Upper lobe of right lung (tissue), 1 donor: ENCODE results near the gene SLC9A9. TPM values are rescaled to one million over a fixed set of nuclear protein-coding genes. Genes with fewer than 3 reads are reported as not detected.

Experiments
- ATAC-seq: fragments of 200-7000 bp; cut with Tn5 transposase; one replicate; pipeline ENCODE4 v1.9.1; 2020; ENCODE audit warnings: mild to moderate bottlenecking, moderate library complexity
- DNase-seq: peaks from one replicate; pipeline ENCODE4 v3.0.0-alpha.2; 2020
- H3K27ac ChIP-seq: fragments of 200-600 bp; one replicate; pipeline ENCODE4 v1.8.0; 2022
- H3K27me3 ChIP-seq: fragments of 200-600 bp; one replicate; pipeline ENCODE4 v1.8.0; 2022; ENCODE audit warnings: mild to moderate bottlenecking
- H3K36me3 ChIP-seq: fragments of 200-600 bp; one replicate; pipeline ENCODE4 v1.8.0; 2022
- H3K4me1 ChIP-seq: fragments of 200-600 bp; one replicate; pipeline ENCODE4 v1.8.0; 2022
- H3K4me3 ChIP-seq: fragments of 200-600 bp; one replicate; pipeline ENCODE4 v1.8.0; 2022; ENCODE audit warnings: mild to moderate bottlenecking
- H3K9me3 ChIP-seq: fragments of 200-600 bp; one replicate; pipeline ENCODE4 v1.8.0; 2022
- intact Hi-C: fragments of 100-400 bp; cut with DNase I; formaldehyde crosslinking; loops from one replicate; pipeline ENCODE4 v1.11.0; 2022
- total RNA-seq: library from RNA; stranded (reverse); fragmentation: NEBNext Ultra II Directional; extraction: Animal tissue kit (Norgen Biotek cat#: 25700); gene quantifications from one replicate; pipeline ENCODE4 v1.2.1, GENCODE V29; 2021
- TF ChIP-seq, protein P1 (sequence below): fragments of 200-600 bp; IDR thresholded peaks from one replicate; pipeline ENCODE4 v1.8.0; 2022; ENCODE audit warnings: antibody characterized with exemption
- donor health status: DM: no; HTN: yes; CAD: no; lungs with severe emphysema.

SLC9A9 gene
- total RNA-seq, 1 donor from 2014 or later: 13.3 TPM

DNA sequence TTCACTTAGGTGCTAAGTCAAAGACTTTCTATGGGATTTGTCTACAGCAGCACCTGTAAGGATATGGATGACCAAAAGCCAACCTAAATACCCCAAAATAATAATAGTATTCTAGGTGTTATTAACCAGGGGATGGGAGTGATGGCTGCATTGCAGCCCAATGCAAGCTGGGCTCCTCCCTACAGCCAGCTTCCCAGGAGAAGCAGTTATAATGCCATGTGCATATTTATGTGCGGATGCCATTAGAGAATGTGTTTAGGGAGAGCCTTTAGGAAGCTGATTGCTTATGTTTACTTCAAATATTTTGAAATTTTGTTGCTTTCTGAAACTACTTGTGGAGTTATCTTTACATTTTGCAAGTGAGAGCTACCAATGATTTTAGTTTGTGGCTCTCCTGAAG is 491.4 kb downstream of the SLC9A9 start:
- intact Hi-C loops: no loop called here
- H3K4me1 ChIP-seq: no peaks in the 10 kb centered on the region
- TF ChIP-seq, protein P1, sequence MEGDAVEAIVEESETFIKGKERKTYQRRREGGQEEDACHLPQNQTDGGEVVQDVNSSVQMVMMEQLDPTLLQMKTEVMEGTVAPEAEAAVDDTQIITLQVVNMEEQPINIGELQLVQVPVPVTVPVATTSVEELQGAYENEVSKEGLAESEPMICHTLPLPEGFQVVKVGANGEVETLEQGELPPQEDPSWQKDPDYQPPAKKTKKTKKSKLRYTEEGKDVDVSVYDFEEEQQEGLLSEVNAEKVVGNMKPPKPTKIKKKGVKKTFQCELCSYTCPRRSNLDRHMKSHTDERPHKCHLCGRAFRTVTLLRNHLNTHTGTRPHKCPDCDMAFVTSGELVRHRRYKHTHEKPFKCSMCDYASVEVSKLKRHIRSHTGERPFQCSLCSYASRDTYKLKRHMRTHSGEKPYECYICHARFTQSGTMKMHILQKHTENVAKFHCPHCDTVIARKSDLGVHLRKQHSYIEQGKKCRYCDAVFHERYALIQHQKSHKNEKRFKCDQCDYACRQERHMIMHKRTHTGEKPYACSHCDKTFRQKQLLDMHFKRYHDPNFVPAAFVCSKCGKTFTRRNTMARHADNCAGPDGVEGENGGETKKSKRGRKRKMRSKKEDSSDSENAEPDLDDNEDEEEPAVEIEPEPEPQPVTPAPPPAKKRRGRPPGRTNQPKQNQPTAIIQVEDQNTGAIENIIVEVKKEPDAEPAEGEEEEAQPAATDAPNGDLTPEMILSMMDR: no peak
- DNase-seq: no peak
- ATAC-seq: no peak
- no peaks in the 10 kb centered on the region for H3K27me3 ChIP-seq
- H3K36me3 ChIP-seq: no peaks in the 10 kb centered on the region
- no peak overlapping the region for H3K27ac ChIP-seq
- no peaks in the 10 kb centered on the region for H3K9me3 ChIP-seq
- no peak overlapping the region for H3K4me3 ChIP-seq

GRCh38 chr3:143354342-143354741 is 493.9 kb downstream of the SLC9A9 start:
- no peak for ATAC-seq
- no peak for DNase-seq
- Histone ChIP-seq H3K27ac (no peak overlapping the region), H3K36me3 (no peaks in the 10 kb centered on the region), H3K27me3 (no peaks in the 10 kb centered on the region), H3K9me3 (no peaks in the 10 kb centered on the region), H3K4me3 (no peak overlapping the region), H3K4me1 (no peaks in the 10 kb centered on the region)
- intact Hi-C loops: no loop called here
- TF ChIP-seq, protein P1: no peak

DNA sequence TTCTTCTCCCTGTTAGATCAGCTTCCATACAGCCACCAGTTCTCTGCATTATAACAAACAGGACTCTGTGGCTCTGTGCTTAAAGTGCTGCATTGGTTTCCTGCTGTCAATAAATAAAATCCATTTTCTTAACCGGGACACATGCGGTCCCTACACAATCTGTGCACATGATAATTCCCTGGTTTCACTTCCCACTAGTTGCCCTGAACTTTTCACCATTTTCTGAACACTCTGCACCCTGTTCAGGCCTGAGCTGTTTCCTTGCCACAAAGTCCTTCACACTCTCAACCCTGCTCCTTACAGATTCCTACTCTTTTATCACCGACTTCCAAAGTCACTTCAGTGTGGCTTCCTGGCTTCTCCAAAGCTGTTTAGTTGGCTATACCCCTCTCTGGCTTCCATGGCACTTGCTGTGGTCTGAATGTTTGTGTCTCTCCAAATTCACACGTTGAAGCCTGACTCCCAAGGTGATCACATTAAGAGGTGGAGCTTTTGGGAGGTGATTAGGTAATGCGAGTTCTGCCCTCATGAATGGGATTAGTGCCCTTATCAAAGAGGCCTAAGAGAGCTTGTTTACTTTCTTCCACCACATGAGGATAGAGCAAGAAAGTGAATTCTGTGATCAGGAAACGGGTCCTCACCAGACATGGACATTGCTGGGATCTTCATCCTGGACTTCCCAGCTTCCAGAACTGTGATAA is 495.3 kb downstream of the SLC9A9 start:
- Histone ChIP-seq H3K27ac (no peak overlapping the region), H3K4me3 (no peak overlapping the region), H3K36me3 (no peaks in the 10 kb centered on the region), H3K4me1 (no peaks in the 10 kb centered on the region), H3K9me3 (no peaks in the 10 kb centered on the region), H3K27me3 (no peaks in the 10 kb centered on the region)
- DNase-seq: no peak
- peak; percentile 87 for ATAC-seq
- intact Hi-C loops: no loop called here
- TF ChIP-seq, protein P1: no peak

- Histone ChIP-seq H3K36me3 (no peaks in the 10 kb centered on the region), H3K9me3 (no peaks in the 10 kb centered on the region), H3K27ac (no peak overlapping the region), H3K27me3 (no peaks in the 10 kb centered on the region), H3K4me1 (no peaks in the 10 kb centered on the region), H3K4me3 (no peak overlapping the region)
- TF ChIP-seq, protein P1: no peak
- ATAC-seq (peak; percentile 27), DNase-seq (no peak)
- intact Hi-C loops: no loop called here
Observed at GRCh38 chr3:143351895-143352608, 496.2 kb downstream of the SLC9A9 start.

GRCh38 chr3:143351354-143351753 is 496.9 kb downstream of the SLC9A9 start:
- DNase-seq (no peak), ATAC-seq (no peak)

More at GRCh38 chr3:143351354-143351753, 496.9 kb downstream of the SLC9A9 start:
- no peaks in the 10 kb centered on the region for H3K9me3 ChIP-seq
- no peaks in the 10 kb centered on the region for H3K36me3 ChIP-seq
- no peak overlapping the region for H3K4me3 ChIP-seq
- TF ChIP-seq, protein P1: no peak
- H3K4me1 ChIP-seq: no peaks in the 10 kb centered on the region
- intact Hi-C loops: no loop called here
- no peaks in the 10 kb centered on the region for H3K27me3 ChIP-seq
- no peak overlapping the region for H3K27ac ChIP-seq
